ENCODE measurements around the gene FBLN2.

FBLN2 gene

DNA sequence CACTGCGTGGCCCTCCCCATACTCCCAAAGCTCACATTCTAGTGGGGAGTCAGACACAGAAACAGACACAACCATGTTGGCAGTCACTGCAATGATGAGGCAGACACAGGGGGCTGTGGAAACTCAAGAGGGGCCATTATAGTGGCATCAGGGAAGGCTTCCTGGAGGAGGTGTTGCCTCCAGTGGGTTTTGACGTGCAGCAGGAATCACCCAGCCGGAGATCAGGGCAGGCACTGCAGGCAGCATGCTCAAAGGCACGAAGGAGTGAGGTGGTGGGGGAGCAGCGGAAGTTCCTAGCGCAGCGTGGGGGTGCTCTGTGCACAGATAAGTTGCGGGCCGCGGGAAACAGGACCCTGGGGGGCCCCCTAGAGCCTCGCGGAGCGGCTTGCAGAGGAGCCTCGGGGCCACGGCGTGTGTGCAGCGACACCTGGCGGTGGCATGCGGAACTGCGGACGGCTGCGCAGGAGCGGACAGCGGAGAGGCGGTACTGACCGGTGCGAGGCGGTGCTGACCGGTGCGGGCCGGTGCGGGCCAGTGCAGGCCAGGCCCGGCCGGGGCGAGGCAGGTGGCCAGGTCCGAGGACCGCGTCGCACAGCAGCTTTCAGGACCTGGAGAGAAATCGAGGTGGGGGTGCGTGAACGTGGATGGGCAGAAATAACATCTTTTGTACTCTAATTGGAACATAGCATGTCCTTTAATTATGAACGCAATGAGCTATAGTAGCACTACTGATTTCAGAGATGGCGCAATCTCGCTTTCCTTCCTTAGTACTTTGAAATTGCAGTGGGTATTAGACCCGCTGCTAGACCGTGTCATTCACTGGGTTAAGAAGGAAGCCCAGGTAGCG is 101.5 kb downstream of the FBLN2 start:
- POLR2A ChIA-PET, result no interaction called here
- CTCF ChIA-PET, result interaction anchor here (0.7 to 28.8 kb wide), 45 partner anchors 3 to 699 kb away, joined by 3 to 1252 read pairs (median 4); partner anchors contain the start of gene HDAC11
- H3K4me3 ChIP-seq (ENCODE audit: low read depth, low read length), result no peak overlapping the region
- DNase-seq (ENCODE audit: low read depth, low spot score), result no peak
- TF ChIP-seq, protein P1, sequence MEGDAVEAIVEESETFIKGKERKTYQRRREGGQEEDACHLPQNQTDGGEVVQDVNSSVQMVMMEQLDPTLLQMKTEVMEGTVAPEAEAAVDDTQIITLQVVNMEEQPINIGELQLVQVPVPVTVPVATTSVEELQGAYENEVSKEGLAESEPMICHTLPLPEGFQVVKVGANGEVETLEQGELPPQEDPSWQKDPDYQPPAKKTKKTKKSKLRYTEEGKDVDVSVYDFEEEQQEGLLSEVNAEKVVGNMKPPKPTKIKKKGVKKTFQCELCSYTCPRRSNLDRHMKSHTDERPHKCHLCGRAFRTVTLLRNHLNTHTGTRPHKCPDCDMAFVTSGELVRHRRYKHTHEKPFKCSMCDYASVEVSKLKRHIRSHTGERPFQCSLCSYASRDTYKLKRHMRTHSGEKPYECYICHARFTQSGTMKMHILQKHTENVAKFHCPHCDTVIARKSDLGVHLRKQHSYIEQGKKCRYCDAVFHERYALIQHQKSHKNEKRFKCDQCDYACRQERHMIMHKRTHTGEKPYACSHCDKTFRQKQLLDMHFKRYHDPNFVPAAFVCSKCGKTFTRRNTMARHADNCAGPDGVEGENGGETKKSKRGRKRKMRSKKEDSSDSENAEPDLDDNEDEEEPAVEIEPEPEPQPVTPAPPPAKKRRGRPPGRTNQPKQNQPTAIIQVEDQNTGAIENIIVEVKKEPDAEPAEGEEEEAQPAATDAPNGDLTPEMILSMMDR (IDR thresholded peaks at IDR 0.05; ENCODE audit: insufficient read depth, low read length, missing control alignments), result peak; percentile 100

DNA sequence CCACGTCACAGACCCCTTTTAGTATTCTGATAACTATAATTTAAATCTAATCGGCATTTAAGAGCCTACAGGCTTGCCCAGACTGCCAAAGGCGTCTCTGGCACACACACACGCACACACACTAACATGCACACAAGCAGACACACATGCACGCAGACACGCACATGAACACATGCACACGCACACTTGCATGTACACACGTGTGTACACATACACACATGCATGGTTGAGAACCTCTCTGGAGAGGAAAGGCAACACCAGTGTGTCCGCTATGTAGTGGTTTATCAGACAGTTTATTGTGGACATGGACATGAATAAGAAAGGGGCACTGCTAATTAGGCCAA is 102.1 kb downstream of the FBLN2 start:
- CTCF ChIA-PET, result interaction anchor here (0.7 to 28.8 kb wide), 25 partner anchors 3 to 568 kb away, joined by 3 to 1252 read pairs (median 3); partner anchors contain the start of gene HDAC11
- no peak overlapping the region for H3K4me3 ChIP-seq (ENCODE audit: low read depth, low read length)
- POLR2A ChIA-PET, result no interaction called here
- TF ChIP-seq, protein P1 (IDR thresholded peaks at IDR 0.05; ENCODE audit: insufficient read depth, low read length, missing control alignments), result no peak
- DNase-seq (ENCODE audit: low read depth, low spot score), result no peak

- TF ChIP-seq, protein P1 (IDR thresholded peaks at IDR 0.05; ENCODE audit: insufficient read depth, low read length, missing control alignments), result no peak
- ChIA-PET CTCF (interaction anchor here (0.8 to 28.8 kb wide), 22 partner anchors 9 to 1270 kb away, joined by 3 to 1252 read pairs (median 5); partner anchors contain the start of gene HDAC11), POLR2A (no interaction called here)
- no peak overlapping the region for H3K4me3 ChIP-seq (ENCODE audit: low read depth, low read length)
- no peak for DNase-seq (ENCODE audit: low read depth, low spot score)
Measured at GRCh38 chr3:13651775-13652428, 103.0 kb downstream of the FBLN2 start.

DNA sequence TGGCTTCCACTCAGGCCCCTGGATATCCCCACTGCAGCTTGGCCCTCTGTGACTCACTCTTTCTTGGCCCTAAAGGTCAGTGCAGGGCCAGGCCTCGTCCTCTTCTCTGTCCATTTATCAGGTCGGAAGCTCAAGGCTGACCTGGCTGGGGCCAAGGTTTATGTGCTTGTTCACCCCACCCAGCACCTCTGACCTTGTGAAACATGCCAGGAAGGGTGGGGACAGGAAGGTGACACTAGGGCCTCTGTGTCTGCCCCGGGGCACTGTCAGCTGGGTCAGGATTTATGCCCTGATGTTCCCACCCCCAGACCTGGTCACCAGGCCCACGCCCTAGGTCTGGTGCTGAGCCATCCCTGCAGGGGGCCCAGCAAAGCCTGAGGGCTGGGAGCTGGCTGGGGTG is 103.8 kb downstream of the FBLN2 start:
- CTCF ChIA-PET, result interaction anchor here (1.1 to 28.8 kb wide), 9 partner anchors 8 to 1269 kb away, joined by 3 to 1252 read pairs (median 9); no protein-coding TSS in a partner anchor
- DNase-seq (ENCODE audit: low read depth, low spot score), result no peak

GRCh38 chr3:13653631-13654279 is 104.8 kb downstream of the FBLN2 start:
- no peak for DNase-seq (ENCODE audit: low read depth, low spot score)
- ChIA-PET POLR2A (no interaction called here), CTCF (interaction anchor here (1.4 to 28.8 kb wide), 12 partner anchors 11 to 1273 kb away, joined by 4 to 1252 read pairs (median 9); partner anchors contain the start of genes HDAC11 and TMEM43)
- no peak overlapping the region for H3K4me3 ChIP-seq (ENCODE audit: low read depth, low read length)
- TF ChIP-seq, protein P1 (IDR thresholded peaks at IDR 0.05; ENCODE audit: insufficient read depth, low read length, missing control alignments), result no peak

More for the DNA sequence above, 103.8 kb downstream of the FBLN2 start:
- POLR2A ChIA-PET, result no interaction called here
- H3K4me3 ChIP-seq (ENCODE audit: low read depth, low read length), result no peak overlapping the region
- TF ChIP-seq, protein P1 (IDR thresholded peaks at IDR 0.05; ENCODE audit: insufficient read depth, low read length, missing control alignments), result no peak

Measured in AG04449 (cell line).